Upper lobe of right lung (tissue), 1 donor: ENCODE measurements around the gene TMEM184A. TPM values are rescaled to one million over a fixed set of nuclear protein-coding genes. Genes with fewer than 3 reads are reported as not detected.

Source experiments
- ATAC-seq: fragments of 200-7000 bp; cut with Tn5 transposase; one replicate; pipeline ENCODE4 v1.9.1; 2020; ENCODE audit warnings: mild to moderate bottlenecking, moderate library complexity
- DNase-seq: peaks from one replicate; pipeline ENCODE4 v3.0.0-alpha.2; 2020
- H3K27ac ChIP-seq: fragments of 200-600 bp; one replicate; pipeline ENCODE4 v1.8.0; 2022
- H3K27me3 ChIP-seq: fragments of 200-600 bp; one replicate; pipeline ENCODE4 v1.8.0; 2022; ENCODE audit warnings: mild to moderate bottlenecking
- H3K36me3 ChIP-seq: fragments of 200-600 bp; one replicate; pipeline ENCODE4 v1.8.0; 2022
- H3K4me1 ChIP-seq: fragments of 200-600 bp; one replicate; pipeline ENCODE4 v1.8.0; 2022
- H3K4me3 ChIP-seq: fragments of 200-600 bp; one replicate; pipeline ENCODE4 v1.8.0; 2022; ENCODE audit warnings: mild to moderate bottlenecking
- H3K9me3 ChIP-seq: fragments of 200-600 bp; one replicate; pipeline ENCODE4 v1.8.0; 2022
- intact Hi-C: fragments of 100-400 bp; cut with DNase I; formaldehyde crosslinking; loops from one replicate; pipeline ENCODE4 v1.11.0; 2022
- total RNA-seq: library from RNA; stranded (reverse); fragmentation: NEBNext Ultra II Directional; extraction: Animal tissue kit (Norgen Biotek cat#: 25700); gene quantifications from one replicate; pipeline ENCODE4 v1.2.1, GENCODE V29; 2021
- TF ChIP-seq, protein P1 (sequence below): fragments of 200-600 bp; IDR thresholded peaks from one replicate; pipeline ENCODE4 v1.8.0; 2022; ENCODE audit warnings: antibody characterized with exemption
- donor health status: DM: no; HTN: yes; CAD: no; lungs with severe emphysema.

TMEM184A gene
- total RNA-seq, 1 donor from 2014 or later = 4.4 TPM

DNA sequence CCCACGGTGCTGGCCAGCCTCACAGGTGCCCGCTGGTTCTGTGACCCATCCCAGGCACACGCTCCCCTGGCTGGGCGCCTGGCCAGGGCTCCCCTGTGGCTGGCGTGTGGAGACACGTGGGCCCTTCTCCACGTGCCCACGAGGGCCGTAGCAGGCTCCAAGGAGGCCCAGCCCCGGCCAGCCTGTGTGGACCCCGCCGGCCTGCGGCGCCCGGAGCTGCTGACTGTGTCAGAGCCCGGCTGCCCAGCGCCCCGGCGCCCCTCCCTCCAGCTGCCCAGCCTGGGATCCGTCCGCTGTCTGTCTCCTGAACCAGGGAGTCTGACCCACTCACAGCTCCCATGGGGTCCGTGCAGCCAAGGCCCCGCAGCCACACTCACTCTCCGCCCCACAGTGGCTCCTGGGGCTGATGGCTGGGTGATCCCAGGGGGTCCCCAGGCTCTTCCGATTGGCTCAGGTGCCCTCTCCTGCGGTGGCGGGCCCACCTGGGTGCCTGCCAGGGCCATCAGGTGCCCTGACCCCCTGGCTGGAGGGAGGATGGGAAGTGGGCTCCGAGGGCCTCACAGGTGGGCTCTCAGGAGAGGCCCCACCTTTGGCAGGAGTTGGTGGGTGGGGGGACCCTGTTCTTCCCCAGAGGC is 9.6 kb downstream of the TMEM184A start:
- intact Hi-C loops = no loop called here
- Histone ChIP-seq H3K27ac (no peak overlapping the region), H3K36me3 (peaks cover 19% of the 10 kb centered on the region), H3K4me1 (no peaks in the 10 kb centered on the region), H3K27me3 (no peaks in the 10 kb centered on the region), H3K4me3 (no peak overlapping the region), H3K9me3 (no peaks in the 10 kb centered on the region)
- DNase-seq = no peak
- ATAC-seq = no peak
- TF ChIP-seq, protein P1, sequence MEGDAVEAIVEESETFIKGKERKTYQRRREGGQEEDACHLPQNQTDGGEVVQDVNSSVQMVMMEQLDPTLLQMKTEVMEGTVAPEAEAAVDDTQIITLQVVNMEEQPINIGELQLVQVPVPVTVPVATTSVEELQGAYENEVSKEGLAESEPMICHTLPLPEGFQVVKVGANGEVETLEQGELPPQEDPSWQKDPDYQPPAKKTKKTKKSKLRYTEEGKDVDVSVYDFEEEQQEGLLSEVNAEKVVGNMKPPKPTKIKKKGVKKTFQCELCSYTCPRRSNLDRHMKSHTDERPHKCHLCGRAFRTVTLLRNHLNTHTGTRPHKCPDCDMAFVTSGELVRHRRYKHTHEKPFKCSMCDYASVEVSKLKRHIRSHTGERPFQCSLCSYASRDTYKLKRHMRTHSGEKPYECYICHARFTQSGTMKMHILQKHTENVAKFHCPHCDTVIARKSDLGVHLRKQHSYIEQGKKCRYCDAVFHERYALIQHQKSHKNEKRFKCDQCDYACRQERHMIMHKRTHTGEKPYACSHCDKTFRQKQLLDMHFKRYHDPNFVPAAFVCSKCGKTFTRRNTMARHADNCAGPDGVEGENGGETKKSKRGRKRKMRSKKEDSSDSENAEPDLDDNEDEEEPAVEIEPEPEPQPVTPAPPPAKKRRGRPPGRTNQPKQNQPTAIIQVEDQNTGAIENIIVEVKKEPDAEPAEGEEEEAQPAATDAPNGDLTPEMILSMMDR = no peak

DNA sequence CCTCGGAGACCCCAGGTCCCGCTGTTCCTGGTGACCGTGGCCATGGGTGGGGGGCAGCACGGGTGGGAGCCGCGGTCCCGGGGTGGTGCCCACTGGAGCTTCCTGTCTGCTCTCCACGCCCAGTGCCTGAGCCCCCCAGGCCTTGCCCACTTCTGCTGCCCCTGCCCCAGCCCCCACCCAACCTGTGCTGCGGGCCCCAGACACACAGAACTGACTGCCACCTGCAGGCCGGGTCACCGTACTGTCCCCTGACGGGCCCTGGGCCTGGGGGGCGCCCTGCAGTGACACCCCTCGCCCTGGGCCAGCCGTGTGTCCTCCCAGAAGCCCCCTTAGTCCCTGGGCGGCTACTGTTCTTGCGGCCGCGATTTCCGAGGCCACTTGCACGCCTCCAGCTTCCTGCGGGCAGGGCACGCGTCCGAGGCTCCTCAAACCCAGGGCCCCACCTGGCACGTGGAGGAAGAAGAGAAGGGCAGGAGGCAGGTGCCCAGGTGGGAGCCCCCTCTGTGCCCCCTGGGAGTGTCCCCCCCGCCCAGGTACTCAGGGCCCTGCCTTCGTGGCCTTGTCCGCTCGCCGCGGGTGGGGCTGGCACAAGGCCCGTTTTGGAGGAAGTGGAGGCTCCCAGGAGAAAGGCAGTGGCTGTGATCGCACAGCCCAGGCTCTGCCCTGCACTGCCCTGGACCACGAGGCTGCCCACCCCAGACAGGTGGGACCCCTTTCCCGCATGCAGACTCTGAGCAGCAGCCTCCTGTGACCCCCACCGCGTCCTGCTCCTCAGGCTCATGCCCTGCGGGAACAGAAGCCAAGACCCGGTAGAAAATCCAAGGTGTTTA is 10.4 kb downstream of the TMEM184A start:
- intact Hi-C loops = no loop called here
- DNase-seq (no peak), ATAC-seq (no peak)
- Histone ChIP-seq H3K27ac (no peak overlapping the region), H3K36me3 (peaks cover 26% of the 10 kb centered on the region), H3K4me1 (no peaks in the 10 kb centered on the region), H3K4me3 (no peak overlapping the region), H3K27me3 (no peaks in the 10 kb centered on the region), H3K9me3 (no peaks in the 10 kb centered on the region)
- TF ChIP-seq, protein P1 = no peak

DNA sequence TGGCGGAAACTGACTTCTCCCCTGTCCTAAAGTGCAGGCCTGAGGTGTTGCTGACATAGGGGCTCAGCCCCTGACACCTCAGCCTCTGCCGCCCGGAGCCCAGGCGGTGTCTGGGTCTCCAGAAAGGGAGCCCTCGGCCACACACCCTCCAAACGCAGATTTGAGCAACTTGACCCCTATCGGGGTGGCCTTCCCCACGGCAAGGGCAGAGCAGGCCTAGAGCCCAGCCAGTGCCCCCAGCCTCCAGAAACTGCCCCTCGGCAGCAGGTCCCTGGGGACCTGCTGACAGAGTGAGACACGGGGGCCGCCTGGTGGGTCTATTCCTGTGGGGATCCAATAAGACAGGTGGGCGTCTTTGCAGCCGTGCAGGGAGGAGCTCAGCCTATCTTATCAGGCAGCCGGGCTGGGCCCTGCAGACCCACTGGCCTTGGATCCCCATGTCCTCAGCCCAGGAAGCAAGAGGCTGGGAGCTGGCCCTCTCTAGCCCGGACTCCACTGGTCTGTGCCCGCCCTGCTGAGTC is 11.0 kb downstream of the TMEM184A start:
- DNase-seq (no peak), ATAC-seq (no peak)
- Histone ChIP-seq H3K27ac (no peak overlapping the region), H3K4me1 (no peaks in the 10 kb centered on the region), H3K27me3 (no peaks in the 10 kb centered on the region), H3K4me3 (no peak overlapping the region), H3K9me3 (no peaks in the 10 kb centered on the region), H3K36me3 (peaks cover 33% of the 10 kb centered on the region)
- TF ChIP-seq, protein P1 = no peak
- intact Hi-C loops = no loop called here

DNA sequence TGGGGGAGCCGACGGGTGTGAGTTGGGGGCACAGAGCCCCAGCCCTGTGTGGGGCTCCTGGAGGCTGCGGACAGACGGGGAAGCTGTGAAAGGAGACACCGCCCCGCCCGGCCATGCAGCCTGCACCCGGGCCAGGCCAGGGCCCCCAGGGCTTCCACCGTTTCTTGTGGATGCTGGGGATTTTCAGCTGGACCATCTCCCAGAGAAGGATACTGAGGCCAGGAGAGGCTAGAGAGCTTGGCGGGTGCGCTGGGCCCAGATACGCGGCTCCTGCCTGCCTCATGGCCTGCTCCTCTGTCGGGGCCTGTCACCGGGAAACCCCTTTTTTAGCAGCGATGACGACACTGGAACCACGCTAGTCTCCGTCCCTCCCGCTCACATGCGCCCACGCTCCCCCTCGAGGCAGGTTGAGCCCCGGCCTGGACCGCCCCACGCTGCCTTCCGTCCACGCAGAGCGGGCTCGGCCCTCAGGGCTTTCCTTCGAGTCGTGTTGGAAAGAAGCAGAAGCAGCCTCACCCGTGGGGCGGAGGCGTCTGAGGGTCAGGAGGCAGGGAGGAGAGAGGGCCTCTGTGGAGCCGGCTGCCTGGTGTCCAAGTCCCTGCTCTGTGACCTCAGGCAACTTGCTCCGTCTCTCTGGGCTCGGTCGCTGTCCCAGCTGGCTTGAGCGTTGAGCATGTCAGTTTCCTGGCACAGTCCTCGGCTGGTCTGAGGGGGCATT is 11.7 kb downstream of the TMEM184A start:
- no peak overlapping the region for H3K4me3 ChIP-seq
- no peak overlapping the region for H3K27ac ChIP-seq
- intact Hi-C loops = no loop called here
- peaks cover 39% of the 10 kb centered on the region for H3K36me3 ChIP-seq
- TF ChIP-seq, protein P1 = no peak
- H3K9me3 ChIP-seq = no peaks in the 10 kb centered on the region
- ATAC-seq (no peak), DNase-seq (no peak)
- no peaks in the 10 kb centered on the region for H3K27me3 ChIP-seq
- H3K4me1 ChIP-seq = no peaks in the 10 kb centered on the region

DNA sequence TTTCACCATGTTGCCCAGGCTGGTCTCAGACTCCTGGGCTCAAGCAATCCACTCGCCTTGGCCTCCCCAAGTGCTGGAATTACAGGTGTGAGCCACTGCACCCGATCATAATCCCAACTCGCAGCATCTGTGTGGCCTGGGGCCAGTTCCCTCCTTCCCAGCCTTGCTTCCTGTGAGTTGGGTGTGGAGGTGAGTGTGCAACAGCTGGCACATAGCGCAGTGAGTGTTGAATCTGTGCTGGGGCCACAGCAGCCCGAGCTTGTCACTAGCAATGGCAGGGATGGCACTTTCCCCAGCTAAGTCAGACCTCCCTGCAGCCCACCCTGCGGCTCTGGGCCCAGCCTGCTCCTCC is 12.2 kb downstream of the TMEM184A start:
- no peaks in the 10 kb centered on the region for H3K27me3 ChIP-seq
- H3K4me1 ChIP-seq = peaks cover 2% of the 10 kb centered on the region
- TF ChIP-seq, protein P1 = no peak
- intact Hi-C loops = no loop called here
- peaks cover 43% of the 10 kb centered on the region for H3K36me3 ChIP-seq
- no peaks in the 10 kb centered on the region for H3K9me3 ChIP-seq
- no peak for ATAC-seq
- H3K4me3 ChIP-seq = no peak overlapping the region
- no peak for DNase-seq
- H3K27ac ChIP-seq = no peak overlapping the region
